HepG2 (cell line): ENCODE data around the gene PRCD. TPM values are rescaled to one million over a fixed set of nuclear protein-coding genes. Genes with fewer than 3 reads are reported as not detected.

Experiments
- ADNP ChIP-seq: sonication (generic); formaldehyde crosslinking; IDR thresholded peaks from 2 replicates; pipeline ENCODE4 v1.4.0; 2020; ENCODE audit warnings: missing genetic modification reagents
- CCDC6 ChIP-seq: sonication (generic); formaldehyde crosslinking; IDR thresholded peaks from 2 replicates; pipeline ENCODE4 v1.8.1; 2022; ENCODE audit warnings: mild to moderate bottlenecking, missing genetic modification reagents, moderate library complexity
- KDM2A ChIP-seq: sonication (generic); formaldehyde crosslinking; IDR thresholded peaks from 2 replicates; pipeline ENCODE4 v1.4.0; 2020; ENCODE audit warnings: low read depth, missing genetic modification reagents, borderline replicate concordance
- KLF13 ChIP-seq: sonication (generic); formaldehyde crosslinking; IDR thresholded peaks from 2 replicates; pipeline ENCODE4 v1.4.0; 2020; ENCODE audit warnings: mild to moderate bottlenecking, missing genetic modification reagents
- POLR2AphosphoS5 ChIP-seq: IDR thresholded peaks from 2 replicates; pipeline ENCODE4 v1.6.1; 2012; ENCODE audit warnings: low read depth, low read length
- TARDBP ChIP-seq: sonication (generic); formaldehyde crosslinking; IDR thresholded peaks from 2 replicates; pipeline ENCODE4 v1.8.0; 2022; ENCODE audit warnings: mild to moderate bottlenecking, missing genetic modification reagents
- THAP11 ChIP-seq: IDR thresholded peaks from 2 replicates; pipeline ENCODE4 v1.6.1; 2016; ENCODE audit warnings: missing biosample characterization, missing genetic modification reagents
- TP53 ChIP-seq: sonication (generic); formaldehyde crosslinking; conservative IDR thresholded peaks from 2 replicates; pipeline ENCODE4 v1.4.0; 2020; ENCODE audit warnings: missing genetic modification reagents
- ZBTB8A ChIP-seq: sonication (generic); formaldehyde crosslinking; IDR thresholded peaks from 2 replicates; pipeline ENCODE4 v1.4.0; 2020; ENCODE audit warnings: mild to moderate bottlenecking, low read depth, missing genetic modification reagents, borderline replicate concordance
- ZNF512 ChIP-seq: sonication (generic); formaldehyde crosslinking; IDR thresholded peaks from 2 replicates; pipeline ENCODE4 v1.4.0; 2020; ENCODE audit warnings: mild to moderate bottlenecking, missing genetic modification reagents
- ZSCAN25 ChIP-seq: sonication (generic); formaldehyde crosslinking; IDR thresholded peaks from 2 replicates; pipeline ENCODE4 v1.8.0; 2022; ENCODE audit warnings: mild to moderate bottlenecking, missing genetic modification reagents
- polyA plus RNA-seq, 8 experiments: library from polyadenylated mRNA; depleted of rRNA in 3 of 8; stranded (reverse) in 7 of 8; unstranded in 1 of 8; fragments of >200 nt; fragmentation: Illumina TruSeq in 4 of 8; extraction: Trizol in 4 of 8; gene quantifications; 2 replicates each; pipeline versions ENCODE4 v1.2.1 to v1.2.3, GENCODE V29; 2011 to 2016; ENCODE audit warnings: low read depth in 4 of 8, missing spikeins in 1 of 8, mixed read lengths in 1 of 8; ENCODE audit not compliant: insufficient read depth in 1 of 8
- total RNA-seq, 5 experiments: library from RNA; depleted of rRNA; stranded (reverse); fragments of >200 nt; fragmentation: Illumina TruSeq; extraction: Trizol; gene quantifications; 2 replicates each; pipeline ENCODE4 v1.2.3, GENCODE V29; 2016; ENCODE audit warnings: low read depth in 1 of 5
- TF ChIP-seq, protein P1 (sequence below): sonication (generic); formaldehyde crosslinking; IDR thresholded peaks from 2 replicates; pipeline ENCODE4 v1.8.0; 2022; ENCODE audit warnings: missing genetic modification reagents, mild to moderate bottlenecking, inconsistent platforms, borderline replicate concordance
- TF ChIP-seq, protein P2 (sequence below): sonication (generic); formaldehyde crosslinking; IDR thresholded peaks from 2 replicates; pipeline ENCODE4 v1.5.1; 2020; ENCODE audit warnings: mild to moderate bottlenecking, missing genetic modification reagents, borderline replicate concordance
- TF ChIP-seq, protein P3 (sequence below): sonication (generic); formaldehyde crosslinking; IDR thresholded peaks from 2 replicates; pipeline ENCODE4 v1.4.0; 2020; ENCODE audit warnings: missing genetic modification reagents
- TF ChIP-seq, protein P4 (sequence below): sonication (generic); formaldehyde crosslinking; IDR thresholded peaks from 2 replicates; pipeline ENCODE4 v1.4.0; 2020; ENCODE audit warnings: missing genetic modification reagents, borderline replicate concordance

The PRCD gene
- total and polyA plus RNA-seq, 2 of the 13 experiments (the other 11 are each of a cell fraction or from before 2014, with no cell fraction given) = 0.51 TPM; not detected in 1

GRCh38 chr17:76497979-76498875, 41.6 kb upstream of the PRCD start (continued):
- TF ChIP-seq POLR2AphosphoS5 (0 out of 2 replicates have a peak, but pooled peaks have one; percentile 29), ZSCAN25 (CRISPR knock-in tag) (no peak), ZNF512 (CRISPR knock-in tag) (0 out of 2 replicates have a peak, but pooled peaks have one; percentile 38), ZBTB8A (CRISPR knock-in tag) (peak; percentile 53; the same call in 1 of the 2 replicates), KLF13 (CRISPR knock-in tag) (0 out of 2 replicates have a peak, but pooled peaks have one; percentile 37), KDM2A (CRISPR knock-in tag) (peak; percentile 72), THAP11 (CRISPR knock-in tag) (peak; percentile 42), TP53 (CRISPR knock-in tag) (0 out of 2 replicates have a peak, but pooled peaks have one; percentile 23), CCDC6 (peak; percentile 62; the same call in 1 of the 2 replicates), TARDBP (CRISPR knock-in tag) (0 out of 2 replicates have a peak, but pooled peaks have one; percentile 37), ADNP (no peak)
- TF ChIP-seq, protein P1, sequence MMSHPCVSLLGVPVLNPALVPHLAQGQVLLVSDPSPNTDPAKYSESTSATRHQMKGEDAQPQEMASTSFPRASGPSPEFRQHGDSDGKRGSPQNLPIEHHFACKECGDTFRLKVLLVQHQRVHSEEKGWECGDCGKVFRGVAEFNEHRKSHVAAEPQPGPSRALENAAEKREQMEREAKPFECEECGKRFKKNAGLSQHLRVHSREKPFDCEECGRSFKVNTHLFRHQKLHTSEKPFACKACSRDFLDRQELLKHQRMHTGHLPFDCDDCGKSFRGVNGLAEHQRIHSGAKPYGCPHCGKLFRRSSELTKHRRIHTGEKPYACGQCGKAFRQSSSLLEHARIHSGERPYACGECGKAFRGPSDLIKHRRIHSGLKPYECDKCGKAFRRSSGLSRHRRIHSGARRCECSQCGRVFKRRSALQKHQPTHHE = no peak
- TF ChIP-seq, protein P2, sequence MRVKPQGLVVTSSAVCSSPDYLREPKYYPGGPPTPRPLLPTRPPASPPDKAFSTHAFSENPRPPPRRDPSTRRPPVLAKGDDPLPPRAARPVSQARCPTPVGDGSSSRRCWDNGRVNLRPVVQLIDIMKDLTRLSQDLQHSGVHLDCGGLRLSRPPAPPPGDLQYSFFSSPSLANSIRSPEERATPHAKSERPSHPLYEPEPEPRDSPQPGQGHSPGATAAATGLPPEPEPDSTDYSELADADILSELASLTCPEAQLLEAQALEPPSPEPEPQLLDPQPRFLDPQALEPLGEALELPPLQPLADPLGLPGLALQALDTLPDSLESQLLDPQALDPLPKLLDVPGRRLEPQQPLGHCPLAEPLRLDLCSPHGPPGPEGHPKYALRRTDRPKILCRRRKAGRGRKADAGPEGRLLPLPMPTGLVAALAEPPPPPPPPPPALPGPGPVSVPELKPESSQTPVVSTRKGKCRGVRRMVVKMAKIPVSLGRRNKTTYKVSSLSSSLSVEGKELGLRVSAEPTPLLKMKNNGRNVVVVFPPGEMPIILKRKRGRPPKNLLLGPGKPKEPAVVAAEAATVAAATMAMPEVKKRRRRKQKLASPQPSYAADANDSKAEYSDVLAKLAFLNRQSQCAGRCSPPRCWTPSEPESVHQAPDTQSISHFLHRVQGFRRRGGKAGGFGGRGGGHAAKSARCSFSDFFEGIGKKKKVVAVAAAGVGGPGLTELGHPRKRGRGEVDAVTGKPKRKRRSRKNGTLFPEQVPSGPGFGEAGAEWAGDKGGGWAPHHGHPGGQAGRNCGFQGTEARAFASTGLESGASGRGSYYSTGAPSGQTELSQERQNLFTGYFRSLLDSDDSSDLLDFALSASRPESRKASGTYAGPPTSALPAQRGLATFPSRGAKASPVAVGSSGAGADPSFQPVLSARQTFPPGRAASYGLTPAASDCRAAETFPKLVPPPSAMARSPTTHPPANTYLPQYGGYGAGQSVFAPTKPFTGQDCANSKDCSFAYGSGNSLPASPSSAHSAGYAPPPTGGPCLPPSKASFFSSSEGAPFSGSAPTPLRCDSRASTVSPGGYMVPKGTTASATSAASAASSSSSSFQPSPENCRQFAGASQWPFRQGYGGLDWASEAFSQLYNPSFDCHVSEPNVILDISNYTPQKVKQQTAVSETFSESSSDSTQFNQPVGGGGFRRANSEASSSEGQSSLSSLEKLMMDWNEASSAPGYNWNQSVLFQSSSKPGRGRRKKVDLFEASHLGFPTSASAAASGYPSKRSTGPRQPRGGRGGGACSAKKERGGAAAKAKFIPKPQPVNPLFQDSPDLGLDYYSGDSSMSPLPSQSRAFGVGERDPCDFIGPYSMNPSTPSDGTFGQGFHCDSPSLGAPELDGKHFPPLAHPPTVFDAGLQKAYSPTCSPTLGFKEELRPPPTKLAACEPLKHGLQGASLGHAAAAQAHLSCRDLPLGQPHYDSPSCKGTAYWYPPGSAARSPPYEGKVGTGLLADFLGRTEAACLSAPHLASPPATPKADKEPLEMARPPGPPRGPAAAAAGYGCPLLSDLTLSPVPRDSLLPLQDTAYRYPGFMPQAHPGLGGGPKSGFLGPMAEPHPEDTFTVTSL (CRISPR knock-in tag) = 0 out of 2 replicates have a peak, but pooled peaks have one; percentile 20
- TF ChIP-seq, protein P3, sequence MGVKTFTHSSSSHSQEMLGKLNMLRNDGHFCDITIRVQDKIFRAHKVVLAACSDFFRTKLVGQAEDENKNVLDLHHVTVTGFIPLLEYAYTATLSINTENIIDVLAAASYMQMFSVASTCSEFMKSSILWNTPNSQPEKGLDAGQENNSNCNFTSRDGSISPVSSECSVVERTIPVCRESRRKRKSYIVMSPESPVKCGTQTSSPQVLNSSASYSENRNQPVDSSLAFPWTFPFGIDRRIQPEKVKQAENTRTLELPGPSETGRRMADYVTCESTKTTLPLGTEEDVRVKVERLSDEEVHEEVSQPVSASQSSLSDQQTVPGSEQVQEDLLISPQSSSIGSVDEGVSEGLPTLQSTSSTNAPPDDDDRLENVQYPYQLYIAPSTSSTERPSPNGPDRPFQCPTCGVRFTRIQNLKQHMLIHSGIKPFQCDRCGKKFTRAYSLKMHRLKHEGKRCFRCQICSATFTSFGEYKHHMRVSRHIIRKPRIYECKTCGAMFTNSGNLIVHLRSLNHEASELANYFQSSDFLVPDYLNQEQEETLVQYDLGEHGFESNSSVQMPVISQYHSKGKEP (CRISPR knock-in tag) = no peak
- TF ChIP-seq, protein P4, sequence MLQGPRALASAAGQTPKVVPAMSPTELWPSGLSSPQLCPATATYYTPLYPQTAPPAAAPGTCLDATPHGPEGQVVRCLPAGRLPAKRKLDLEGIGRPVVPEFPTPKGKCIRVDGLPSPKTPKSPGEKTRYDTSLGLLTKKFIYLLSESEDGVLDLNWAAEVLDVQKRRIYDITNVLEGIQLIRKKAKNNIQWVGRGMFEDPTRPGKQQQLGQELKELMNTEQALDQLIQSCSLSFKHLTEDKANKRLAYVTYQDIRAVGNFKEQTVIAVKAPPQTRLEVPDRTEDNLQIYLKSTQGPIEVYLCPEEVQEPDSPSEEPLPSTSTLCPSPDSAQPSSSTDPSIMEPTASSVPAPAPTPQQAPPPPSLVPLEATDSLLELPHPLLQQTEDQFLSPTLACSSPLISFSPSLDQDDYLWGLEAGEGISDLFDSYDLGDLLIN (CRISPR knock-in tag) = no peak
